MM.1S (cell line): ENCODE measurements around the gene GTF2F2.

ENCODE experiments used
- DNase-seq: peaks from one replicate; pipeline ENCODE4 v3.0.0-alpha.2; 2015
- H2AFZ ChIP-seq: fragments of 300-600 bp; sonication (generic); 2 replicates; pipeline ENCODE4 v1.6.0; 2016; ENCODE audit warnings: antibody characterized with exemption, low read length
- H3F3A ChIP-seq: fragments of 300-600 bp; sonication (generic); 2 replicates; pipeline ENCODE4 v1.6.1; 2016; ENCODE audit warnings: mild to moderate bottlenecking, antibody characterized with exemption, low read length, moderate library complexity, mixed read lengths; ENCODE audit not compliant: insufficient read depth
- H3K27ac ChIP-seq: fragments of 300-600 bp; sonication (generic); 2 replicates; pipeline ENCODE4 v1.5.1; 2016; ENCODE audit warnings: mild to moderate bottlenecking, low read length
- H3K27me3 ChIP-seq: fragments of 300-600 bp; sonication (generic); replicated peaks from 2 replicates; pipeline ENCODE4 v1.6.0; 2016; ENCODE audit warnings: low read length; ENCODE audit not compliant: insufficient read depth
- H3K36me3 ChIP-seq: fragments of 300-600 bp; sonication (generic); replicated peaks from 2 replicates; pipeline ENCODE4 v1.6.1; 2016; ENCODE audit warnings: mild to moderate bottlenecking, low read length, mixed read lengths; ENCODE audit not compliant: insufficient read depth
- H3K4me1 ChIP-seq: fragments of 300-600 bp; sonication (generic); 2 replicates; pipeline ENCODE4 v1.6.1; 2016; ENCODE audit warnings: low read length, mixed read lengths
- H3K4me2 ChIP-seq: fragments of 300-600 bp; sonication (generic); 2 replicates; pipeline ENCODE4 v1.6.0; 2016; ENCODE audit warnings: low read depth, low read length
- H3K4me3 ChIP-seq: fragments of 300-600 bp; sonication (generic); 2 replicates; pipeline ENCODE4 v1.5.1; 2016; ENCODE audit warnings: low read length, mixed read lengths
- H3K79me2 ChIP-seq: fragments of 300-600 bp; sonication (generic); 2 replicates; pipeline ENCODE4 v1.6.1; 2016; ENCODE audit warnings: mixed run types, low read length, mixed read lengths
- H3K9ac ChIP-seq: fragments of 300-600 bp; sonication (generic); 2 replicates; pipeline ENCODE4 v1.6.1; 2016; ENCODE audit warnings: low read length, mixed read lengths
- H3K9me2 ChIP-seq: fragments of 300-600 bp; sonication (generic); replicated peaks from 2 replicates; pipeline ENCODE4 v1.6.1; 2016; ENCODE audit warnings: mild to moderate bottlenecking, low read length, mixed read lengths; ENCODE audit not compliant: insufficient read depth
- H3K9me3 ChIP-seq: fragments of 300-600 bp; sonication (generic); replicated peaks from 2 replicates; pipeline ENCODE4 v1.6.1; 2016; ENCODE audit warnings: mild to moderate bottlenecking, low read length, mixed read lengths; ENCODE audit not compliant: insufficient read depth
- H4K20me1 ChIP-seq: fragments of 300-600 bp; sonication (generic); 2 replicates; pipeline ENCODE4 v1.6.1; 2016; ENCODE audit warnings: mild to moderate bottlenecking, low read length, moderate library complexity, mixed read lengths; ENCODE audit not compliant: insufficient read depth
- CTCF ChIP-seq: fragments of 300-600 bp; sonication (generic); IDR thresholded peaks from 2 replicates; pipeline ENCODE4 v1.5.1; 2016; ENCODE audit warnings: antibody characterized with exemption, low read length, mixed read lengths
- EZH2 ChIP-seq: fragments of 300-600 bp; sonication (generic); optimal IDR thresholded peaks from 2 replicates; pipeline ENCODE3; 2017; ENCODE audit warnings: low read depth, mild to moderate bottlenecking, antibody characterized with exemption, low read length, mixed read lengths
- EZH2phosphoT487 ChIP-seq: fragments of 300-600 bp; sonication (generic); IDR thresholded peaks from 2 replicates; pipeline ENCODE4 v1.6.1; 2018; ENCODE audit warnings: antibody characterized with exemption, low read length

The GTF2F2 gene

GRCh38 chr13:45269204-45269603, 148.9 kb downstream of the GTF2F2 start:
- Histone ChIP-seq H3K9ac (no peak overlapping the region), H2AFZ (no peak overlapping the region), H3K27me3 (no peaks in the 10 kb centered on the region), H3K79me2 (no peaks in the 10 kb centered on the region), H3K27ac (no peak overlapping the region), H3K36me3 (no peaks in the 10 kb centered on the region), H3F3A (no peaks in the 10 kb centered on the region), H3K4me1 (no peaks in the 10 kb centered on the region), H3K4me2 (no peak overlapping the region), H4K20me1 (no peaks in the 10 kb centered on the region), H3K4me3 (no peak overlapping the region), H3K9me3 (no peaks in the 10 kb centered on the region), H3K9me2 (no peaks in the 10 kb centered on the region)
- DNase-seq: no peak
- no peak for TF ChIP-seq EZH2phosphoT487
- TF ChIP-seq EZH2: no peak
- no peak for TF ChIP-seq CTCF

GRCh38 chr13:45276913-45277312, 156.6 kb downstream of the GTF2F2 start:
- H4K20me1 ChIP-seq: no peaks in the 10 kb centered on the region
- no peak overlapping the region for H3K9ac ChIP-seq
- no peak overlapping the region for H2AFZ ChIP-seq
- TF ChIP-seq EZH2phosphoT487 (no peak), CTCF (no peak), EZH2 (no peak)
- H3F3A ChIP-seq: no peaks in the 10 kb centered on the region
- no peak overlapping the region for H3K4me3 ChIP-seq
- H3K27me3 ChIP-seq: no peaks in the 10 kb centered on the region
- H3K79me2 ChIP-seq: no peaks in the 10 kb centered on the region
- no peaks in the 10 kb centered on the region for H3K9me2 ChIP-seq
- no peak for DNase-seq
- H3K36me3 ChIP-seq: no peaks in the 10 kb centered on the region
- no peaks in the 10 kb centered on the region for H3K4me1 ChIP-seq
- no peak overlapping the region for H3K4me2 ChIP-seq
- no peak overlapping the region for H3K27ac ChIP-seq
- no peaks in the 10 kb centered on the region for H3K9me3 ChIP-seq

GRCh38 chr13:45278096-45278645, 157.9 kb downstream of the GTF2F2 start:
- no peak for DNase-seq
- Histone ChIP-seq H3K9me3 (no peaks in the 10 kb centered on the region), H4K20me1 (no peaks in the 10 kb centered on the region), H3F3A (no peaks in the 10 kb centered on the region), H3K27ac (no peak overlapping the region), H3K4me3 (no peak overlapping the region), H3K27me3 (no peaks in the 10 kb centered on the region), H3K9me2 (no peaks in the 10 kb centered on the region), H3K9ac (no peak overlapping the region), H3K36me3 (no peaks in the 10 kb centered on the region), H3K4me2 (no peak overlapping the region), H2AFZ (no peak overlapping the region), H3K4me1 (no peaks in the 10 kb centered on the region), H3K79me2 (no peaks in the 10 kb centered on the region)
- no peak for TF ChIP-seq EZH2
- TF ChIP-seq CTCF: no peak
- no peak for TF ChIP-seq EZH2phosphoT487
